SU-DHL-6 (cell line): ENCODE results near the gene UTP11.

ENCODE experiments used
- H2AFZ ChIP-seq: fragments of 200-600 bp; sonication (generic); 2 replicates; pipeline ENCODE4 v1.6.1; 2014; ENCODE audit warnings: low read depth, mild to moderate bottlenecking, moderate library complexity, mixed read lengths, antibody characterized with exemption, low read length; ENCODE audit not compliant: severe bottlenecking
- H3F3A ChIP-seq: fragments of 200-600 bp; shearing (Covaris generic); 2 replicates; pipeline ENCODE4 v1.6.0; 2016; ENCODE audit warnings: antibody characterized with exemption, mild to moderate bottlenecking; ENCODE audit not compliant: insufficient read depth
- H3K27ac ChIP-seq: fragments of 200-600 bp; sonication (generic); 2 replicates; pipeline ENCODE4 v1.5.1; 2016; ENCODE audit warnings: low read depth, mild to moderate bottlenecking, low read length, moderate library complexity, mixed read lengths
- H3K27me3 ChIP-seq: fragments of 200-600 bp; sonication (generic), shearing (Covaris generic); 2 replicates; pipeline ENCODE4 v1.6.0; 2014; ENCODE audit warnings: mild to moderate bottlenecking, low read length
- H3K36me3 ChIP-seq: fragments of 200-600 bp; sonication (generic); 2 replicates; pipeline ENCODE4 v1.6.1; 2014; ENCODE audit warnings: mild to moderate bottlenecking, low read length, mixed read lengths
- H3K4me2 ChIP-seq: fragments of 300-600, 200-600 bp; shearing (Covaris generic), sonication (generic); 2 replicates; pipeline ENCODE4 v1.6.0; 2014; ENCODE audit warnings: low read length, low read depth, mild to moderate bottlenecking; ENCODE audit not compliant: poor library complexity, severe bottlenecking
- H3K4me3 ChIP-seq: fragments of 200-600 bp; sonication (generic); 2 replicates; pipeline ENCODE4 v1.5.1; 2014; ENCODE audit warnings: antibody characterized with exemption, low read length, mild to moderate bottlenecking, mixed read lengths; ENCODE audit not compliant: insufficient read depth, poor library complexity, severe bottlenecking
- H3K79me2 ChIP-seq: fragments of 200-600 bp; sonication (generic); 2 replicates; pipeline ENCODE4 v1.6.1; 2014; ENCODE audit warnings: mild to moderate bottlenecking, low read length, moderate library complexity; ENCODE audit not compliant: insufficient read depth
- H3K9ac ChIP-seq: fragments of 200-600 bp; sonication (generic); 2 replicates; pipeline ENCODE4 v1.7.0; 2014; ENCODE audit warnings: mild to moderate bottlenecking, low read length
- H3K9me2 ChIP-seq: fragments of 200-600 bp; sonication (generic); replicated peaks from 2 replicates; pipeline ENCODE4 v1.6.1; 2014; ENCODE audit warnings: low read length; ENCODE audit not compliant: insufficient read depth
- H3K9me3 ChIP-seq: fragments of 200-600 bp; sonication (generic); 2 replicates; pipeline ENCODE4 v1.6.1; 2014; ENCODE audit warnings: low read length, mixed read lengths; ENCODE audit not compliant: insufficient read depth
- H4K20me1 ChIP-seq: fragments of 200-600 bp; sonication (generic); 2 replicates; pipeline ENCODE4 v1.6.1; 2014; ENCODE audit warnings: low read depth, mild to moderate bottlenecking, antibody characterized with exemption, low read length, moderate library complexity, mixed read lengths
- CTCF ChIP-seq: fragments of 200-600 bp; sonication (generic); IDR thresholded peaks from one replicate; pipeline ENCODE4 v1.5.1; 2017; ENCODE audit warnings: antibody characterized with exemption, mild to moderate bottlenecking, low read length, moderate library complexity; ENCODE audit not compliant: insufficient read depth, poor library complexity, severe bottlenecking
- EZH2phosphoT487 ChIP-seq: fragments of 200-600 bp; sonication (generic), shearing (Covaris generic); conservative IDR thresholded peaks from 2 replicates; pipeline ENCODE4 v1.6.1; 2018; ENCODE audit warnings: mild to moderate bottlenecking, antibody characterized with exemption, low read length, moderate library complexity, mixed read lengths

The UTP11 gene

GRCh38 chr1:38073534-38074301, 61.2 kb downstream of the UTP11 start:
- Histone ChIP-seq H2AFZ (no peak overlapping the region), H3F3A (no peaks in the 10 kb centered on the region), H3K27ac (no peak overlapping the region), H3K4me2 (no peak overlapping the region), H3K9me3 (no peaks in the 10 kb centered on the region), H3K36me3 (no peaks in the 10 kb centered on the region), H3K4me3 (no peak overlapping the region), H3K9me2 (no peaks in the 10 kb centered on the region), H3K79me2 (no peaks in the 10 kb centered on the region), H3K27me3 (no peaks in the 10 kb centered on the region), H4K20me1 (no peaks in the 10 kb centered on the region), H3K9ac (no peak overlapping the region)
- no peak for TF ChIP-seq CTCF
- TF ChIP-seq EZH2phosphoT487, result no peak

- no peak for TF ChIP-seq CTCF
- TF ChIP-seq EZH2phosphoT487, result no peak
- H3K9me2 ChIP-seq, result no peaks in the 10 kb centered on the region
- H3K4me3 ChIP-seq, result no peak overlapping the region
- no peak overlapping the region for H2AFZ ChIP-seq
- H3K9ac ChIP-seq, result no peak overlapping the region
- H3K36me3 ChIP-seq, result no peaks in the 10 kb centered on the region
- no peaks in the 10 kb centered on the region for H3F3A ChIP-seq
- no peaks in the 10 kb centered on the region for H3K27me3 ChIP-seq
- H3K4me2 ChIP-seq, result no peak overlapping the region
- H3K27ac ChIP-seq, result no peak overlapping the region
- no peaks in the 10 kb centered on the region for H3K79me2 ChIP-seq
- no peaks in the 10 kb centered on the region for H4K20me1 ChIP-seq
- no peaks in the 10 kb centered on the region for H3K9me3 ChIP-seq
These were observed 61.8 kb downstream of the UTP11 start for GRCh38 chr1:38074302-38074677.
